HG02642 (cell line): Measurements from ENCODE around the gene IGFBP1.
"Not testable (repeated sequence)": the region's sequence is repeated elsewhere in the genome, so short reads cannot be mapped to it uniquely, and the experiment has no call there.

Source experiments
- ATAC-seq: cut with Tn5 transposase; IDR thresholded peaks from one replicate; pipeline ENCODE4 v1.9.1; 2021; ENCODE audit warnings: mild to moderate bottlenecking; ENCODE audit not compliant: unreplicated experiment, poor library complexity

The IGFBP1 gene

GRCh38 chr7:45924283-45924682 is 36.0 kb downstream of the IGFBP1 start:
- ATAC-seq: no peak

- ATAC-seq: no peak
Measured at GRCh38 chr7:45927721-45928120, 39.4 kb downstream of the IGFBP1 start.

GRCh38 chr7:45930967-45931366 is 42.7 kb downstream of the IGFBP1 start:
- no peak for ATAC-seq

- ATAC-seq: no peak
Measured at GRCh38 chr7:45937301-45937700, 49.0 kb downstream of the IGFBP1 start.

- ATAC-seq: no peak
Measured at GRCh38 chr7:45937862-45938261, 49.6 kb downstream of the IGFBP1 start.

- no peak for ATAC-seq
Measured at GRCh38 chr7:45938626-45939302, 50.5 kb downstream of the IGFBP1 start.

- ATAC-seq: no peak
Measured at GRCh38 chr7:45939574-45939973, 51.3 kb downstream of the IGFBP1 start.

- not testable (repeated sequence) for ATAC-seq
Measured at GRCh38 chr7:45940237-45940781, 52.0 kb downstream of the IGFBP1 start.

- no peak for ATAC-seq
Measured at GRCh38 chr7:45940939-45941338, 52.7 kb downstream of the IGFBP1 start.
